ENCODE measurements around the gene PMF1.

DNA sequence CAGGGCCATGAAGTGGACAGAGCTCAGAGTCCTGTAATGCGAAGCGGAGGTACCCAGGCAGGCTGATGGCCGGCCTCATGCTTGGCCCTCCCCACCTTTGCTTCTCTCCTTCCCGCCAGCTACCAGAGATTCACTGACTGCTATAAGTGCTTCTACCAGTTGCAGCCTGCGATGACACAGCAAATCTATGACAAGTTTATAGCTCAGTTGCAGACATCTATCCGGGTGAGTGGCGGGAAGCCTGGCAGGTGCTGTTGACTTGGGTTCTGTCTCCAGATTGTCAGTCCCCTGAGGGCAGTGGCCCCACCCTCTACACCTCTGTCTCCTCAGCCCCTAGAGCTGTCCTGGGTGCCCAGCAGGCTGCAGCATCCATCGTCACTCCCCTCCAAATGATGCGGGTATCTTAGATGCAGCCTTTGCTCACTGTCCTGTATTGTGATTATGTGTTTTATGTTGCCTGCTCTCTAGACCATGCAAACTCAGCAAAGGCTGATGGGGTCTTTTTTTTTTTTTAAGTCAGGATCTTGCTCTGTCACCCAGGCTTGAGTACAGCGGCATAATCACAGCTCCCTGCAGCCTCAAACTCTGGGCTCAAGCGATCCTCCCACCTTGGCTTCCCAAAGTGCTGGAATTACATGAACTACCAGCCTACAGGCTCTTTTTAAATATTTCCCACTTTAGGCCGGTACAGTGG is 19.5 kb downstream of the PMF1 start:
- TF ChIP-seq FOXM1 (IDR thresholded peaks at IDR 0.05; ENCODE audit: borderline replicate concordance, low read depth) (no peak), EP300 (IDR thresholded peaks at IDR 0.05; ENCODE audit: borderline replicate concordance) (no peak), CEBPB (IDR thresholded peaks at IDR 0.05) (no peak), YY1 (IDR thresholded peaks at IDR 0.05; ENCODE audit: low read depth) (no peak), ZBTB7A (IDR thresholded peaks at IDR 0.05; ENCODE audit: low read depth) (no peak), CREB1 (IDR thresholded peaks at IDR 0.05; ENCODE audit: low read depth) (no peak), NFIC (IDR thresholded peaks at IDR 0.05) (no peak), RAD21 (IDR thresholded peaks at IDR 0.05; ENCODE audit: low read depth) (no peak), EGR1 (IDR thresholded peaks at IDR 0.05) (no peak), REST (IDR thresholded peaks at IDR 0.05; ENCODE audit: low read depth) (no peak)
